Testis (tissue), 2 donors: ENCODE results near the gene SPATA13.

ENCODE experiments used
- POLR2A ChIP-seq: fragments of 450-650 bp; IDR thresholded peaks from one replicate; pipeline ENCODE4 v1.6.1; 2017; ENCODE audit warnings: antibody characterized with exemption, mild to moderate bottlenecking, moderate library complexity
- TF ChIP-seq, protein P1 (sequence below), 3 experiments: fragments of 450-650 bp in 2 of 3; fragments of 200-600 bp in 1 of 3; sonication (generic) in 1 of 3; IDR thresholded peaks; one replicate each; pipeline ENCODE4 v1.5.1; 2016 to 2019; ENCODE audit warnings: antibody characterized with exemption in 3 of 3, mild to moderate bottlenecking in 2 of 3, moderate library complexity in 1 of 3

DNA sequence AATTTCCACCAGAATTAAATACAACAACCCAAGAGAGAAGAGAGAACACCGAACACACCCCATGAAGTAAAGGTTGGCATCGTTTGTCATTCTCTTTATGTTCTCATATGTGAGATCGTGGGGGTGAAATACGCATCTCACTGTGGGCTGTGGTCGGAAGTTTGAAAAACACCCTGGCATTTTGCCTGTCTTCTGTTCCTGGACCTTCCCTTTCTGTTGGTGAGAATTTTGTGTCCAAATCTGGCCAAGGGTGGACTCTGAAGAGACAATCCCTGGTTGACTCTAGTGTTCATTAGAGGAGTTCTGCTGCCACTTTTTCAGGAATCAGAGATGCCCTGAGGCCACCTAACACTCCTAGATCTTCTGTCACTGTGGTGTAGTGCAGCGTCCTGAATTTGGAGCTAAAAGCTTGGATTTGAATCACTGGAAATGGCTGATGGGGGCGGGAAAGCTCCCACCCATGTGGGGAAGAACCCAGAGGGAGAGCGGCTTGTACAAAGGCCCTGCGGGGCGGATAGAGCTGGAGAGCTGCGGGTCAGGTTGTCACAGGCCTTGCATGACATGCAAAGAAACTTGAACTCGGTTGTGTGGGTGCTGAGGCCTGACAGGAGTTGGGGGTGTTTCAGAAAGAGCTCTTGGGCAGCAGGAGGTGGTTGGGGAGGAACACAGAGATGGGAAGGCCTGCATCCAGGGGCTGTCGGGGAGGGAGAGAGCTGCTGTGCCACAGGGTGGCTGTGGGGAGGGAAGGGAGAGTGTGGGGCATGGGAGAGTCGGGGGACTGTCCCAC, 11.1 kb upstream of the SPATA13 start:
- TF ChIP-seq, protein P1, sequence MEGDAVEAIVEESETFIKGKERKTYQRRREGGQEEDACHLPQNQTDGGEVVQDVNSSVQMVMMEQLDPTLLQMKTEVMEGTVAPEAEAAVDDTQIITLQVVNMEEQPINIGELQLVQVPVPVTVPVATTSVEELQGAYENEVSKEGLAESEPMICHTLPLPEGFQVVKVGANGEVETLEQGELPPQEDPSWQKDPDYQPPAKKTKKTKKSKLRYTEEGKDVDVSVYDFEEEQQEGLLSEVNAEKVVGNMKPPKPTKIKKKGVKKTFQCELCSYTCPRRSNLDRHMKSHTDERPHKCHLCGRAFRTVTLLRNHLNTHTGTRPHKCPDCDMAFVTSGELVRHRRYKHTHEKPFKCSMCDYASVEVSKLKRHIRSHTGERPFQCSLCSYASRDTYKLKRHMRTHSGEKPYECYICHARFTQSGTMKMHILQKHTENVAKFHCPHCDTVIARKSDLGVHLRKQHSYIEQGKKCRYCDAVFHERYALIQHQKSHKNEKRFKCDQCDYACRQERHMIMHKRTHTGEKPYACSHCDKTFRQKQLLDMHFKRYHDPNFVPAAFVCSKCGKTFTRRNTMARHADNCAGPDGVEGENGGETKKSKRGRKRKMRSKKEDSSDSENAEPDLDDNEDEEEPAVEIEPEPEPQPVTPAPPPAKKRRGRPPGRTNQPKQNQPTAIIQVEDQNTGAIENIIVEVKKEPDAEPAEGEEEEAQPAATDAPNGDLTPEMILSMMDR (IDR thresholded peaks at IDR 0.05): no peak
- no peak for TF ChIP-seq POLR2A
